K562 (cell line): ENCODE measurements around the gene NUAK1.

Experiments used
- CEBPB ChIP-seq: fragments of 450-650 bp; IDR thresholded peaks from 2 replicates; pipeline ENCODE4 v1.6.1; 2016; ENCODE audit warnings: missing genetic modification characterization, missing compliant biosample characterization
- PURB ChIP-seq: sonication (generic); formaldehyde crosslinking; IDR thresholded peaks from 2 replicates; pipeline ENCODE4 v1.9.0; 2021; ENCODE audit warnings: low read depth, mild to moderate bottlenecking, missing genetic modification reagents
- TF ChIP-seq, protein P1 (sequence below): sonication (generic); formaldehyde crosslinking; IDR thresholded peaks from 2 replicates; pipeline ENCODE4 v1.5.0; 2020; ENCODE audit warnings: missing genetic modification reagents
- TF ChIP-seq, protein P2 (sequence below), 3 experiments: IDR thresholded peaks in 2 of 3; conservative IDR thresholded peaks in 1 of 3; 2 replicates each; pipeline ENCODE4 v1.5.1; 2011 to 2012; ENCODE audit warnings: low read length in 3 of 3, mild to moderate bottlenecking in 3 of 3, control low read depth in 2 of 3, improper control_type of control experiment in 1 of 3, inconsistent platforms in 1 of 3, low read depth in 1 of 3, mixed read lengths in 1 of 3, moderate library complexity in 1 of 3; ENCODE audit not compliant: insufficient read depth in 2 of 3

DNA sequence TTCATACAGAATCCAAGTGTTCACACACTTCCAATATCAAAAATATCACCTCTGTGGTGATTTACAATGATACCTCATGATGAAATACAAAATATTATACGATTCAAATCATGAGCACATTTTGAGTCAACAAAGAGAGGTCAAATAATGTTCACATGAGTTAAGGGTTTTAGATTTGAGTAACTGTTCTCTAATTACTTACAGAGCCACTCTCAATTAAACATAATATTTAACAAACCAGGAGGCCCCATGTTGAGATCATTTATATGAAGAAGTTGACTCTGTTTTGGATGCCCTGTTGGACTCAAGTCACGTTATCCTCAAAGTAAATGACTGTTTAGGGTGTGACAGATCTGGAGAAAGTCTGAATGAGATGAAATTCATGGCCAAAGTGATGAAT, 53.5 kb downstream of the NUAK1 start:
- TF ChIP-seq CEBPB (tag) (no peak), PURB (CRISPR knock-in tag) (no peak)
- TF ChIP-seq, protein P1, sequence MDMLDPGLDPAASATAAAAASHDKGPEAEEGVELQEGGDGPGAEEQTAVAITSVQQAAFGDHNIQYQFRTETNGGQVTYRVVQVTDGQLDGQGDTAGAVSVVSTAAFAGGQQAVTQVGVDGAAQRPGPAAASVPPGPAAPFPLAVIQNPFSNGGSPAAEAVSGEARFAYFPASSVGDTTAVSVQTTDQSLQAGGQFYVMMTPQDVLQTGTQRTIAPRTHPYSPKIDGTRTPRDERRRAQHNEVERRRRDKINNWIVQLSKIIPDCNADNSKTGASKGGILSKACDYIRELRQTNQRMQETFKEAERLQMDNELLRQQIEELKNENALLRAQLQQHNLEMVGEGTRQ (CRISPR knock-in tag): no peak
- TF ChIP-seq, protein P2, sequence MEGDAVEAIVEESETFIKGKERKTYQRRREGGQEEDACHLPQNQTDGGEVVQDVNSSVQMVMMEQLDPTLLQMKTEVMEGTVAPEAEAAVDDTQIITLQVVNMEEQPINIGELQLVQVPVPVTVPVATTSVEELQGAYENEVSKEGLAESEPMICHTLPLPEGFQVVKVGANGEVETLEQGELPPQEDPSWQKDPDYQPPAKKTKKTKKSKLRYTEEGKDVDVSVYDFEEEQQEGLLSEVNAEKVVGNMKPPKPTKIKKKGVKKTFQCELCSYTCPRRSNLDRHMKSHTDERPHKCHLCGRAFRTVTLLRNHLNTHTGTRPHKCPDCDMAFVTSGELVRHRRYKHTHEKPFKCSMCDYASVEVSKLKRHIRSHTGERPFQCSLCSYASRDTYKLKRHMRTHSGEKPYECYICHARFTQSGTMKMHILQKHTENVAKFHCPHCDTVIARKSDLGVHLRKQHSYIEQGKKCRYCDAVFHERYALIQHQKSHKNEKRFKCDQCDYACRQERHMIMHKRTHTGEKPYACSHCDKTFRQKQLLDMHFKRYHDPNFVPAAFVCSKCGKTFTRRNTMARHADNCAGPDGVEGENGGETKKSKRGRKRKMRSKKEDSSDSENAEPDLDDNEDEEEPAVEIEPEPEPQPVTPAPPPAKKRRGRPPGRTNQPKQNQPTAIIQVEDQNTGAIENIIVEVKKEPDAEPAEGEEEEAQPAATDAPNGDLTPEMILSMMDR (IDR thresholded peaks at IDR 0.05 in 2 of 3, conservative IDR thresholded peaks at IDR 0.05 in 1 of 3; ENCODE audit: insufficient read depth in 2 of 3, low read depth in 1 of 3, low read length in 3 of 3): no peak
